CD4-positive, CD25-positive, alpha-beta regulatory T cell (primary cell): ENCODE measurements around the gene THSD7B. TPM values are rescaled to one million over a fixed set of nuclear protein-coding genes. Genes with fewer than 3 reads are reported as not detected.

Source experiments
- ATAC-seq, 2 donors: fragments of 150-1000 bp; cut with Tn5 transposase; one replicate each; pipeline ENCODE4 v1.10.0; 2021; ENCODE audit warnings: low read depth in 2 of 2, moderate number of reproducible peaks in 2 of 2, moderate library complexity in 1 of 2
- DNase-seq, 3 donors: peaks; one replicate each; pipeline versions ENCODE4 v3.0.0 to v3.0.0-alpha.2; 2012 to 2022; ENCODE audit warnings: mixed read lengths in 1 of 3
- H3K27ac ChIP-seq: one replicate; pipeline ENCODE4 v1.7.0; 2013; ENCODE audit warnings: mild to moderate bottlenecking, low read length; ENCODE audit not compliant: insufficient read depth, poor library complexity, severe bottlenecking
- H3K27me3 ChIP-seq: one replicate; pipeline ENCODE4 v1.7.0; 2013; ENCODE audit warnings: low read length; ENCODE audit not compliant: control insufficient read depth, insufficient read depth
- H3K36me3 ChIP-seq: one replicate; pipeline ENCODE4 v1.7.0; 2013; ENCODE audit warnings: mild to moderate bottlenecking, low read length, moderate library complexity; ENCODE audit not compliant: control insufficient read depth, insufficient read depth
- H3K4me1 ChIP-seq: 2 replicates; pipeline ENCODE4 v1.7.0; 2013; ENCODE audit warnings: mild to moderate bottlenecking, low read length; ENCODE audit not compliant: insufficient read depth, control insufficient read depth, poor library complexity, severe bottlenecking
- H3K4me3 ChIP-seq: one replicate; pipeline ENCODE4 v1.7.0; 2013; ENCODE audit warnings: low read depth, mild to moderate bottlenecking, low read length, moderate library complexity
- H3K9me3 ChIP-seq, 2 experiments: 1 replicate in 1 of 2; 2 replicates in 1 of 2; pipeline ENCODE4 v1.7.0; 2013; ENCODE audit warnings: low read length in 2 of 2, mild to moderate bottlenecking in 1 of 2, moderate library complexity in 1 of 2; ENCODE audit not compliant: control insufficient read depth in 2 of 2
- H3K27ac Mint-ChIP-seq, 3 donors: one replicate each; pipeline ENCODE4 v1.8.0; 2020 to 2022; ENCODE audit warnings: mild to moderate bottlenecking in 3 of 3, mixed read lengths in 3 of 3, moderate library complexity in 2 of 3
- H3K27me3 Mint-ChIP-seq: one replicate; pipeline ENCODE4 v1.8.0; 2022; ENCODE audit warnings: mild to moderate bottlenecking, mixed read lengths
- H3K36me3 Mint-ChIP-seq: one replicate; pipeline ENCODE4 v1.8.0; 2020; ENCODE audit warnings: mixed read lengths
- H3K4me1 Mint-ChIP-seq, 4 donors: one replicate each; pipeline ENCODE4 v1.8.0; 2020 to 2022; ENCODE audit warnings: mixed read lengths in 4 of 4, mild to moderate bottlenecking in 1 of 4
- H3K4me3 Mint-ChIP-seq, 4 donors: one replicate each; pipeline ENCODE4 v1.8.0; 2020 to 2022; ENCODE audit warnings: mild to moderate bottlenecking in 4 of 4, mixed read lengths in 4 of 4, moderate library complexity in 3 of 4
- H3K9me3 Mint-ChIP-seq, 7 donors: one replicate each; pipeline ENCODE4 v1.8.0; 2020 to 2022; ENCODE audit warnings: mixed read lengths in 7 of 7, mild to moderate bottlenecking in 3 of 7, moderate library complexity in 2 of 7
- polyA plus RNA-seq, 4 donors: library from polyadenylated mRNA; unstranded; fragments of 300-500 nt; fragmentation: Illumina TruSeq; gene quantifications; one replicate each; pipeline ENCODE4 v1.2.3, GENCODE V29; 2021
- total RNA-seq: library from RNA; stranded (reverse); gene quantifications from one replicate; pipeline ENCODE4 v1.2.3, GENCODE V29; 2022

Gene THSD7B
- total and polyA plus RNA-seq, 5 donors from 2014 or later: not detected

- Histone ChIP-seq H3K4me3 (no peak overlapping the region), H3K9me3 (no peaks in the 10 kb centered on the region), H3K27ac (no peak overlapping the region), H3K4me1 (no peaks in the 10 kb centered on the region), H3K27me3 (no peaks in the 10 kb centered on the region), H3K36me3 (no peaks in the 10 kb centered on the region)
- H3K27me3 Mint-ChIP-seq: no peaks in the 10 kb centered on the region
- no peak overlapping the region for H3K4me3 Mint-ChIP-seq
- ATAC-seq: no peak
- no peaks in the 10 kb centered on the region for H3K36me3 Mint-ChIP-seq
- no peak for DNase-seq
- H3K9me3 Mint-ChIP-seq: peaks cover 0 to 2% (median 0%) of the 10 kb centered on the region in 7 donors
- H3K27ac Mint-ChIP-seq: no peak overlapping the region
- H3K4me1 Mint-ChIP-seq: no peaks in the 10 kb centered on the region
Measured at GRCh38 chr2:137192366-137193310, 427.3 kb downstream of the THSD7B start.

GRCh38 chr2:137193401-137193800 lies 428.1 kb downstream of the THSD7B start:
- Mint-ChIP-seq H3K4me3 (no peak overlapping the region), H3K9me3 (peaks cover 0 to 2% (median 0%) of the 10 kb centered on the region in 7 donors), H3K4me1 (no peaks in the 10 kb centered on the region), H3K36me3 (no peaks in the 10 kb centered on the region), H3K27ac (no peak overlapping the region), H3K27me3 (no peaks in the 10 kb centered on the region)
- H3K27ac ChIP-seq: no peak overlapping the region
- no peaks in the 10 kb centered on the region for H3K36me3 ChIP-seq
- no peak overlapping the region for H3K4me3 ChIP-seq
- H3K4me1 ChIP-seq: no peaks in the 10 kb centered on the region
- H3K27me3 ChIP-seq: no peaks in the 10 kb centered on the region
- DNase-seq: no peak
- ATAC-seq: no peak
- no peaks in the 10 kb centered on the region for H3K9me3 ChIP-seq

DNA sequence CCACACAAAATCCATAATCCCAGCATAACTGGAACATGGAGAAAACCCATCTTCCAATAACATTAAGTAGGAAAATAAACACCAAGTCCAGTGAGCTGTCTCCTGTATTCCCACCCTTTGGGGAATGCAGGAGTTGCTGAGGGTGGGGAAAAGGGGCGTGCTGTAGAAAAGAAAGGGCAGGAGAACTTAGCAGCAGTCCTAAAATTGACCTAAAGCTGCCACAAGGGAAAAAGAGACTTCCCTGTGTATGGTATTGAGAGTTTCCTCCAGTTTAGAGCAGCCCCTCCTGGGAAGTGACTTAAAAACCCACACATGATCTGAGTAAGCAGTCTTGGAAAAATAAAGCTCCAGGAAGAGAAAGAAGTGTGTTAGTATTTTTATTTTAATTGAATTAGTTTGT lies 428.8 kb downstream of the THSD7B start:
- Histone ChIP-seq H3K36me3 (no peaks in the 10 kb centered on the region), H3K27ac (no peak overlapping the region), H3K27me3 (no peaks in the 10 kb centered on the region), H3K4me3 (no peak overlapping the region), H3K9me3 (no peaks in the 10 kb centered on the region), H3K4me1 (no peaks in the 10 kb centered on the region)
- Mint-ChIP-seq H3K36me3 (no peaks in the 10 kb centered on the region), H3K9me3 (peaks cover 0 to 2% (median 0%) of the 10 kb centered on the region in 7 donors), H3K27ac (no peak overlapping the region), H3K4me1 (no peaks in the 10 kb centered on the region), H3K27me3 (no peaks in the 10 kb centered on the region), H3K4me3 (no peak overlapping the region)
- ATAC-seq (no peak), DNase-seq (no peak)

GRCh38 chr2:137199751-137200150 lies 434.4 kb downstream of the THSD7B start:
- H3K4me3 ChIP-seq: no peak overlapping the region
- H3K27me3 ChIP-seq: no peaks in the 10 kb centered on the region
- Mint-ChIP-seq H3K36me3 (no peaks in the 10 kb centered on the region), H3K4me1 (no peaks in the 10 kb centered on the region), H3K9me3 (peaks cover 0 to 2% (median 0%) of the 10 kb centered on the region in 7 donors), H3K27ac (no peak overlapping the region), H3K4me3 (no peak overlapping the region), H3K27me3 (no peaks in the 10 kb centered on the region)
- H3K4me1 ChIP-seq: no peaks in the 10 kb centered on the region
- DNase-seq (no peak), ATAC-seq (no peak)
- no peak overlapping the region for H3K27ac ChIP-seq
- no peaks in the 10 kb centered on the region for H3K9me3 ChIP-seq
- H3K36me3 ChIP-seq: no peaks in the 10 kb centered on the region

DNA sequence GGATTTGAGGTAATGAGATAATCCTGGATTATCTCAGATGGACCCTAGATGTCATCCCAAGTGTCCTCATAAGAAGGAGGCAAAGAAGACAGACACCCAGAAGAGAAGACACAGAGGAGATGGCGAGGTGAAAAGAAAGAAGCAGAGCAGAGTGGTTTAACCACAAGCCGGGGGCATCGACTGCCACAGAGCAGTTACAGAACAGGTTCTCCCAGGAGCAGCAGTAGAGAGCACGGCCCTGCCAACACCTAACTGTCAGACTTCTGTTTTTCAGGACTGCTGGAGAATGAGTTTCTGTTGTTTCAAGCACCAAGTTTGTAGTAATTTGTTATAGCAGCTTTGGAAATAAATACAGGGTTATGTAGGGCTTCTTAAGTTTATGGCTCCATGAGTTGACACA lies 437.0 kb downstream of the THSD7B start:
- peak overlapping the region in 1 of 3 donors; percentile 45 for H3K27ac Mint-ChIP-seq
- Histone ChIP-seq H3K27ac (no peak overlapping the region), H3K9me3 (no peaks in the 10 kb centered on the region), H3K4me3 (no peak overlapping the region), H3K27me3 (no peaks in the 10 kb centered on the region), H3K4me1 (no peaks in the 10 kb centered on the region), H3K36me3 (no peaks in the 10 kb centered on the region)
- H3K4me3 Mint-ChIP-seq: no peak overlapping the region
- DNase-seq: no peak
- H3K9me3 Mint-ChIP-seq: peaks cover 0 to 2% (median 0%) of the 10 kb centered on the region in 7 donors
- no peaks in the 10 kb centered on the region for H3K4me1 Mint-ChIP-seq
- no peak for ATAC-seq
- H3K27me3 Mint-ChIP-seq: no peaks in the 10 kb centered on the region
- no peaks in the 10 kb centered on the region for H3K36me3 Mint-ChIP-seq

GRCh38 chr2:137205324-137205723 lies 440.0 kb downstream of the THSD7B start:
- no peaks in the 10 kb centered on the region for H3K36me3 Mint-ChIP-seq
- no peaks in the 10 kb centered on the region for H3K4me1 ChIP-seq
- H3K27me3 Mint-ChIP-seq: no peaks in the 10 kb centered on the region
- no peak overlapping the region for H3K4me3 Mint-ChIP-seq
- ATAC-seq: no peak
- H3K27ac ChIP-seq: no peak overlapping the region
- no peak for DNase-seq
- no peak overlapping the region for H3K4me3 ChIP-seq
- H3K27me3 ChIP-seq: no peaks in the 10 kb centered on the region
- no peak overlapping the region for H3K27ac Mint-ChIP-seq
- no peaks in the 10 kb centered on the region for H3K36me3 ChIP-seq
- H3K4me1 Mint-ChIP-seq: no peaks in the 10 kb centered on the region
- H3K9me3 ChIP-seq: no peaks in the 10 kb centered on the region
- peaks cover 0 to 3% (median 0%) of the 10 kb centered on the region in 7 donors for H3K9me3 Mint-ChIP-seq

- H3K36me3 Mint-ChIP-seq: no peaks in the 10 kb centered on the region
- H3K9me3 Mint-ChIP-seq: peaks cover 0 to 3% (median 0%) of the 10 kb centered on the region in 7 donors
- no peaks in the 10 kb centered on the region for H3K27me3 Mint-ChIP-seq
- Histone ChIP-seq H3K4me3 (no peak overlapping the region), H3K36me3 (no peaks in the 10 kb centered on the region), H3K27ac (no peak overlapping the region), H3K9me3 (no peaks in the 10 kb centered on the region), H3K27me3 (no peaks in the 10 kb centered on the region), H3K4me1 (no peaks in the 10 kb centered on the region)
- H3K4me3 Mint-ChIP-seq: no peak overlapping the region
- H3K4me1 Mint-ChIP-seq: no peaks in the 10 kb centered on the region
- no peak for DNase-seq
- no peak for ATAC-seq
- no peak overlapping the region for H3K27ac Mint-ChIP-seq
Measured at GRCh38 chr2:137206069-137206468, 440.7 kb downstream of the THSD7B start.

DNA sequence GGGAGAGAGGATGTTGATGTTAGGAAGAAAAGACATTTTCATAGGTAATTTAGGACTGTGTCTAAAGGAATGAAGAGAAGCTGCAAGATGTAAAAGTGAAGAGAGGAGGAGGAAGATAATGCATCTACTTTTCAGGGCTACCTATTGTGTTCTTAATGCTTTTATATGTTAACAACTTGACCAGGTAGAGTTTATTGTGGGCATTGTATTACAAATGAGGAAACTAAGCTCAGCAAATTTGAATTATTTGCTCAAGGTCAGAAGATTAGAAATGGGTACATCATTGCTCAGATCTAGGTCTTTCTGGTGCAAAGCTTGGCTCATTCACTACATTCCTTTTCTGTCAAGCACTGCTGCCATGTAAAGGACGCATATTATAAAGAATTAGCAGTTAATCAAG lies 441.7 kb downstream of the THSD7B start:
- DNase-seq: no peak
- H3K36me3 ChIP-seq: no peaks in the 10 kb centered on the region
- Mint-ChIP-seq H3K27ac (no peak overlapping the region), H3K27me3 (no peaks in the 10 kb centered on the region), H3K4me3 (no peak overlapping the region), H3K4me1 (no peaks in the 10 kb centered on the region), H3K9me3 (peaks cover 0 to 3% (median 0%) of the 10 kb centered on the region in 7 donors), H3K36me3 (no peaks in the 10 kb centered on the region)
- no peak overlapping the region for H3K4me3 ChIP-seq
- no peak overlapping the region for H3K27ac ChIP-seq
- no peaks in the 10 kb centered on the region for H3K27me3 ChIP-seq
- no peak for ATAC-seq
- H3K9me3 ChIP-seq: no peaks in the 10 kb centered on the region
- H3K4me1 ChIP-seq: no peaks in the 10 kb centered on the region
